OCI-M2 (cell line): ENCODE results near the gene PALM3.
A peak's percentile ranks its signal among the peaks of the same experiment; 100 is the strongest.

ENCODE experiments used
- DNase-seq: peaks from one replicate; lab custom pipeline; 2025; ENCODE audit not compliant: unreplicated experiment; lab: John Stamatoyannopoulos, UW

PALM3 gene, protein sequence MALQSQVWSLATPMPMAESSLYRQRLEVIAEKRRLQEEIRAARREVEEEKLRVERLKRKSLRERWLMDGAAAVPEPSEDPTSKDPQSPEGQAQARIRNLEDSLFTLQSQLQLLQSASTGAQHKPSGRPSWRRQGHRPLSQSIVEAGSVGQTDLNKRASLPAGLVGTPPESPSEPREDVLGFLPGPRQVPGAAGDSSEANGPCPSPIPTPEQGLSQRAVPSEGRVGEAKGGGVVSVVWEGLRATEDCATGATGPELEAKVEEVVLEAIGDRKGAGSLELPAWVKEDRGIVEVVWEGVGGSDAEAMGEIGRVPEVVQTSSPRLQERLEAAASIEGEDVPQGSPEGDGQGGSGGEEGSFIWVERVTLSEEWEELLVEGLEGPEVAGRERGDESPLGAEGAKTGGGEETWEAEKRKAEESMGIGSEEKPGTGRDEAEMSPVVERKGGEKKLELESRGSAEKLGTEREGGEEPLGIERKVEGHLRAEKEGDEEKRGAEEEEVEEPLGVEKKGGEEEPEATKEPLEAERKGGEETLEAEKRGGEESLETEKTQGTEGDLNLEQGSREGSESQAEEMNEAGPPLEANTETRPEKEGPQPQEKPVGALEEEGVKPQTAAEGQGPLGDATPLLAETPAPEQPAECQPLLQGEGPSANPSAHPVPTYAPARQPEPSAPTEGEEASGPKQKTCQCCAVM

DNA sequence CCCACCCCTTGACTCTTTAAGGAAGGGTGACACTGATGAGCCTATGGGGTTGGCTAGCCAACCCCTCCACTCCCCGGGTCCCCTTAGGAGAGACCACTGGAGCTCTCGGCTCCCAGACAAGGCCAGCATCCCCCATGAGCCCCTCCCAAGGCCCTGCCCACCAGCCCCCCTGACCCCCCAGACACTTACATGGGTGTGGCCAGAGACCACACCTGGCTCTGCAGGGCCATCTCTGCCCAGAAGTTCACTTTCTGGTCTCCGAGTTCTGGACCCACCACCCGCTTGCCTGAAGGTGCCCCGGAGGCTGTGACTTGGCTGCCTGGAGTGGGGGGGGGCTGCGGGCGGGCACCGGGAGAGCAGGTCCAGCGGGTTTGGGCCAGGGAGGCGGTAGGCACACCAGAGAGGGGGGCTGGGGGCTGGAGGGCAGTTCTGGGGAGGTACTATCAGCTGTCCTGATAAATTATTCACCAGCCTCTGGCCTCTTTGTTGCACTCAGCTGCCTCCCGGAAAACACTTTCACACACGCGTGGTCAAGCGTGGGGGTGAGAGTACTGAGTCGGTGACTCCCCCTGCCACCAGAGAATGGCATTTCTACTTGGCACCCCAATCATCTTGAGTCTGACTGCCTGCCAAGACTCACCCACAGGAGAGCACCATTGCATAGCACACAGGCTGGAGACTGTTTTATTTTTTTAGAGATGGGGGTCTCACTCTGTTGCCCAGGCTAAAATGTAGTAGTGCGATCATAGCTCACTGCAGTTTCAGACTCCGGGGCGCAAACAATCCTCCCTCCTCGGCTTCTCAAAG is at the start of gene PALM3:
TSS of gene PALM3 (minus strand) at position 326 of the 807 bp plus-strand sequence. CDS start at position 230, 96 bp downstream.
- DNase-seq: no peak

DNA sequence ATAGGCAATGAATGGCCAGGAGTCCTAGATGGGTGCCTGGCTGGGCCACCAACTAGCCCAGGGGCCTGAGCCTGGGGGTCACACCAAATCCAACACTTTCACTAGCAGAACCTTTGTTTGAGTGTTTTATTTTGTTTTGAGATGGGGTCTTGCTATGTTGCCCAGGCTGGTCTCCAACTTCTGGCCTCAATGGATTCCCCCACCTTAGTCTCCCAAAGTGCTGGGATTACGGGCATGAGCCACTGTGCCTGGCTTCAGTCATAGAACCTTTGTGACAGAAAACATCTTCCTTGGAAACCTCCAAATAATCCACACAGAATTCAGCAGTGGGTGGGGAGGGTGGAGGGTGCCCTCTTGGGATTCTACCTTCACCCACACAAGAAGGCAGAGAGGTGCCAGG is 49.6 kb upstream of the PALM3 start:
- no peak for DNase-seq

DNA sequence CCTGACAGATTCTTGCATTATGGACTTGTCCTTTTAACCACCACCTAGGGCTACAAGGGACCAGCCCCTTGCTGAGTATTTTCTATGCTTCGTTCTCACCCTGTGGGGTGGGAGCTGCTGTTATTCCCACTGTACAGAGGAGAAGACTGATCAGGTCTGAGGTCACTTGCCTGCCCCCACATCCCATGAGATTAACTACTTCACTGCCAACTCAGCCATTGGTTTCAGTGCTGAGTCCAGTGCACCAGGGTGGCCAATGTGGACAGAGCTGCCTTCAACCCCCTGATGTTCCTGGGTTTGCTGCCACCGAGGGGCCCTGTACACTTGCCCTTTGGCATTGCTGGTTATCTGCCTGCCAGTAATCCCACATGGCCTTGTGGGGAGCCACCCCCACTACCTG is 48.8 kb upstream of the PALM3 start:
- no peak for DNase-seq

DNA sequence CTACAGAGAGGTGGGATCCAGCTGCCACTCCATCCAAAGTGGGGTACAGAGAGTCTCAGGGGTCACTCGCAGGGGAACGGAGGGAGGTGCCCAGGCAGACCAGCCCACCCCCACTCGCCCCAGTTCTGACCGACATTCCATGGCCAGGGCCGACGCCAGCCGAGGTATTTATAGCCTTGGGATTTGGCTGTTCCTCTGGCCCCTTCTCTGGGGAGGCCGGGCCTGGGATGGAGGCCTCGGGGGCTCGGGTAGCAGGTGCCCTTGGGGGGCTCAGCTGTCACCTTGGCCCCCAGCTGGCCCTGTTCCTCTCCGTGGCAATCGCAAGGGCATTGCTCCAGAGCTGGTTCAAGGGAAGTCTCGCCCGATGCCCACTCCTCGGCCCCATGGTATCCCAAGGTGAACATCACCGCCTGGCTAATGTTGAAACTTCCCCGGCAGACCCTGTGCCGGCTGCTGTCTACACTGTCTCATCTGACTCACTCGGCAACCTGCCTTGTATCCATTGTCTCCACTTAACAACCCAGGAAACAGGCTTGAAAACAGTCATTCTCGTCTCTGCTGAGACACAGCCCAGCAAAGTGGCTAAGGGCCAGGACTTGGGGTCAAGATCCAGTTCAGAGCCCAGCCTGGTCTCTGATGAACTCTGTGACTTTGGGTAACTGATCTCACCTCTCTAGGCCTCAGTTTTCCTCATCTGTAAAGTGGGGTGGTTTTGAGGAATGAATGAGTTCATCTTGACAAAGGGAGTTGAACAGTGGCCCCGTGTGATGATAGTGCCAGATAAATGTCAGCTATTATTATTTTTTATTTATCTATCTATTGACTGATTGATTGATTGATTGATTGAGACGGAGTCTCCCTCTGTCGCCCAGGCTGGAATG is 45.9 kb upstream of the PALM3 start:
- no peak for DNase-seq

DNA sequence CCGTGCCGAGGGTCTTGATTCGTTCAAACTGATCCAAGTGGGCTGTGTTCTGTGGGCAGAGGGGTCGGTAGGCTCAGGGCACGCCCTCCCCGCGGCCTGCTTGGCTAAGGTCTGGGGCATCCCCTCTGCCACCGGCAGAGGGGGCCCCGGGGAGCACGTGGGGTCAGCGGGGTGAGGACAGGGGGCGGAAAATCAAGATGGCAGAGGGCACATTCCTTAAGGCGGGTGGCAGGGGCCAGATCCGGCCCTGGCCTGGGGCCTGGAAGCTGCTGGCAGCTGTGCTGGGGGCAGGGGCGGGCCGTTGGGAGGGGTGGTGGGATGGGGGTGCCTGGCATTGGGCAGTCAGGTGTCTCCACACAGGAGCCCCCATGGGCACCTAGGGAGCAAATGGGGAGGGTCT is 45.0 kb upstream of the PALM3 start:
- DNase-seq: no peak

DNA sequence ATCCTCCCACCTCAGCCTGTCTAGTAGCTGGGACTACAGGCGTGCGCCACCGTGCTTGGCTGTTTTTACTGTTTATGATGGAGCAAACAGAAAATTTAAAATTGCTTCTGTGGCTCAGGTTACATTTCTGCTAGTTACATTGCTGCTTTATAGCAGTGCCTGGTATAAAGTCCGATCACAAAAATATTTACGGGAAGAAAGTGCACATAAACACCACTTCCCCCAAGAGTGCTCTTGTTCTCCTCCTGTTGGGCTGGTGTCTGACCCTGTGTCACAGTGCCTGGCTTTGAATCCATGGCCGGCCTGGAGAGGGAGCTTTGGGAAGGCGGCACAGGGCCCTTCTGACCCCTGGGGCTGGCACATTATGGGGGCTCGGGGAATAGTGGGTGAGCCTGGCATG is 43.8 kb upstream of the PALM3 start:
- DNase-seq: no peak

DNA sequence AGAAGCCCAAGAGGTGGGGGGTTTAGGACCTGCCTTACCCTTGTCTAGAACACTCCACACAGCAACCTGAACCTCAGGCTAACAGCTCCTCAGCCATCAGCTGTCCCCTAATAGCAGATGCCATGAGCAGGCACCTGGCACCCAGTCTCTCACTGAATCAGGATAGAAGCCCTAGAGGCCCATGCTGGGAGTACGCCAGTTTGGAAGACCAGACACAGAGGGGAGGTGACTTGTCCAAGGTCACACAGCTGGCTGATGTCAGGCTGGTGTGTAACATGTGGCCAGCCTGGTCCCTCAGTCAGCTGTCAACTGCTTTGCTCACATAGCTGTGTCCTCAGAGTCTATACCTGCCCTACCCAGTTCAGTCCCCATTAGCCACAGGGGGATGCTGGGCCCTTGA is 41.4 kb upstream of the PALM3 start:
- DNase-seq: no peak

DNA sequence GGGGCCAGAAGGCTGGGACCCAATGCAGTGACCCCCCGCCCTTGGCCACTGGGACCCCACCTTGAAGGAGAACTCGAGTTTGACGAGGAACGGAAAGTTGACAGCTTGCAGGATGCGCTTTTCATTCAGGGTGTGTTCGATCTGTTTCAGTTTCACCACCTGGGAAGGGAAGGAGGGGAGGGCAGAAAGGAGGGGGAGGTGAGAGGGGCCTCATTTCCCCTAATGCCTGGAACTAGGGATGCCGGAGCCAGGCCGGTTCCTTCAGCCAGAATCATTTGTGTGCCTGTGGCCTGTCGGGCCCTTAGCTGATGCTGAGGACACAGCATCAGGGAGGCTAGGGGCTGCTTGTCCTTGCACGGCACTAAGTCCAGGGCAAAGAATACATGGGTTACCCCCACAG is 40.9 kb upstream of the PALM3 start:
- no peak for DNase-seq

DNA sequence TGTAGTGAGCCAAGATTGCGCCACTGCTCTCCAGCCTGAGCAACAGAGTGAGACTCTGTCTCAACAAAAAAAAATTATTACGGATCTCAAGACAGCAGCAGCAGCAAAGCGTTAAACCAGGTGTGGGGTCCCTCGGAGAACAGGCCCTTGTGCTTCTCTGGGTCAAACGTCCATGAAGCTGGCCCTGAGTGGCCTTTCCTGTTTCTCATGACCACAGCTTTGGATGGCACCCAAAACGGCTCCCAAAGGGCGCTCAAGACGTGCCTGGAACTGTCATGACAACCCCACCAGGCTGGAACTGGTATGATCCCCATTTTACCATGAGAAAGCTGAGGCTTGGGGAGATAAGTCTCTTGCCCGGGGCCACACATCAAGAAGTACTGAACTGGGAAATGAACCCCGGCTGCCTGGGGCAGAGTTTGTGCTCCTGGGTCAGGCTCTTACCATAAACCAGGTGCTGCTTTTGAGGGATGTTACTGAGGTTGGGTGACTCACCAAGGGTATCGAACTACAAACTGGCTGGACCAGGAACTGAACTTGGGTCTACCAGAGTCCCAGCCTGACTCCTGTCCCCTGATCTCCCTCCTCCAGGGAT is 40.3 kb upstream of the PALM3 start:
- no peak for DNase-seq

DNA sequence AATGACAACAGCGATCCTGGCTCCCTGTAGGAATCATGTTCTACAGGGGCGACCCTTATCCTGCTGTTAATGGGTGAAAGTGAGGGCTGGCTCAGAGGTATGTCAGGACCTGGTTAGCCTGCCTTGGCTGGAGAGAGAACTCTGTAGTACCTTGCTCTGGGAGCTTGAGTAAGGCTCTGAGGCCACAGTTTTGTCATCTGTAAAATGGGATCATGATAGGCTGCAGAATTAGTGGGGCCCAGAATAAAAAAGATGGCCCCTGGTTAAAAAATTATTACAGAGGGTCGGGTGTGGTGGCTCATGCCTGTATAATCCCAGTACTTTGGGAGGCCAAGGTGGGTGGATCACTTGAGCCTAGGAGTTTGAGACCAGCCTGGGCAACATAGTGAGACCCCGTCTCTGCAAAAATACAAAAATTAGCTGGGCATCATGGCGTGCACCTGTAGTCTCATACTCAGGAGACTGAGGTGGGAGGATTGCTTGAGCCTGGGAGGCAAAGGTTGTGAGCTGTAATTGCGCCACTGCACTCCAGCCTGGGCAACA is 39.2 kb upstream of the PALM3 start:
- no peak for DNase-seq

DNA sequence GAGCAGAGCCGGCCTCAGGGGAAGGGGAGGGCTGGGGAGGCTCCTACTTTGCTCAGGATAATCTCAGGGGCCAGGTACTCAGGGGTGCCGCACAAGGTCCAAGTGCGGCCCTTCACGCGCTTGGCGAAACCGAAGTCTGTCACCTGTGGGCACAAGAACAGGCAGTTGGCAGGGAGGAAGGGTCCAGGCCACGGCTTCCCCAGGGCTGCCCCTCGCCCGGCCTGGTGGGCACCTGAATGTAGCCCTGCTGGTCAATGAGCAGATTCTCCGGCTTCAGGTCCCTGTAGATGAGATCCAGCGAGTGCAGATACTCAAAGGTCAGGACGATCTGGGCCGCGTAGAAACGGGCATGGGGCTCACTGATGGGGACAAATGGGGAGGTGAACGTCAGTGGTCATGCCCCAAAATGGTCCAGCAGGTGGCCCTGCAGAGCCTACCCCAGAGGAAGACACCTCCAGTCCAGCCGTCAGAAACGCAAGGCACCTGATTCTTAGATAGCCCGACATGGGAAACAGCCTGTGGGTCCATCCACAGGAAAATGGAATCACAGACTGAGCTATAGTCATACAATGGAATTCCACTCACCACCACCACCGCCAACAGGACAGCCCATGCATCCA is 35.8 kb upstream of the PALM3 start:
- no peak for DNase-seq

DNA sequence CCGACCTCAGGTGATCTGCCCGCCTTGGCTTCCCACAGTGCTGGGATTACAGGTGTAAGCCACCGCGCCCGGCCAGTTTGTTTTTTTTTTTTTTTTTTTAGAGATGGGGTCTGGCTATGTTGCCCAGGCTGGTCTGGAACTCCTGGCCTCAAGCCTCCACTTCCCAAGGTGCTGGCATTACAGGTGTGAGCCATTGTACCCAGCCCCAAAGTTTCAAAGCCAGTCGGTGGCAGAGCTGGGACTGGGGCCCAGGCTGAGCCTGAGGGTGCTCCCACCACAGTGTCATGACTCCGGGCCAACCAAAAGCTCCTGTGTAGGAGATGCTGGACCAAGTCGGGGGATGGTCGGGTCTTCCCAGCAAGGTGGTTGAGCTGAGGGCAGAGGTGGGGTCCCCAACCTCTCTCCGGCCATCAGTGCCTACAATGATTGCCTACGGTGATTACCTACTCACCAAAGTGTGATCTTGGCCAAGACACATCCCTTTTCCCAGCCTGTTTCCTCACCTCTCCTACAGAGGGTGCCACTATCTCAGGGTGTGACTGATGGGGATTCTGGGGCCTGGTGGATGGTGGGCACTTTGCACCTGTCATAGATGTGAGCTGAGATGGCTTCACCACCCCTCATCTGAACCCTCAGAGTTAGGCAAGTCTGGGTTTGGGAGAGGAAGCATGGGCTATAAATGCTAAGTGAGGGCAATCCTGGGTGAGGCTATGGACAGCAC is 34.6 kb upstream of the PALM3 start:
- no peak for DNase-seq

DNA sequence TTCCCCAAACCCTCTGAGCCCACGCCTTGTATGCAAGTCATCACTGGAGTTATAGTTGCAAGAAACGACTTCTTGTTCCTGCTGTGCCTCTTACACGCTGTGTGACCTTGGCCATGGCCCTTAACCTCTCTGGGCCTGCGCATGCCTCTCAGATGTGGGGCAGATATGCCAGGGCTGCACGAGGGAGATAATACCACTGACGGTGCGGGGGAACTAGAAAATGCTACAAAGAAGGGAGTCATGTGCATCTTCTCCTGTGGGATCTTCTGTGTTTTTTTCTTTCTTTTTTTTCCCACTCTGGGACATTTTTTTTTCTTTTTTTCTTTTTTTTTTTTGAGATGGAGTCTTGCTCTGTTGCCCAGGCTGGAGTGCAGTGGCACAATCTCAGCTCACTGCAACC is 33.0 kb upstream of the PALM3 start:
- no peak for DNase-seq

DNA sequence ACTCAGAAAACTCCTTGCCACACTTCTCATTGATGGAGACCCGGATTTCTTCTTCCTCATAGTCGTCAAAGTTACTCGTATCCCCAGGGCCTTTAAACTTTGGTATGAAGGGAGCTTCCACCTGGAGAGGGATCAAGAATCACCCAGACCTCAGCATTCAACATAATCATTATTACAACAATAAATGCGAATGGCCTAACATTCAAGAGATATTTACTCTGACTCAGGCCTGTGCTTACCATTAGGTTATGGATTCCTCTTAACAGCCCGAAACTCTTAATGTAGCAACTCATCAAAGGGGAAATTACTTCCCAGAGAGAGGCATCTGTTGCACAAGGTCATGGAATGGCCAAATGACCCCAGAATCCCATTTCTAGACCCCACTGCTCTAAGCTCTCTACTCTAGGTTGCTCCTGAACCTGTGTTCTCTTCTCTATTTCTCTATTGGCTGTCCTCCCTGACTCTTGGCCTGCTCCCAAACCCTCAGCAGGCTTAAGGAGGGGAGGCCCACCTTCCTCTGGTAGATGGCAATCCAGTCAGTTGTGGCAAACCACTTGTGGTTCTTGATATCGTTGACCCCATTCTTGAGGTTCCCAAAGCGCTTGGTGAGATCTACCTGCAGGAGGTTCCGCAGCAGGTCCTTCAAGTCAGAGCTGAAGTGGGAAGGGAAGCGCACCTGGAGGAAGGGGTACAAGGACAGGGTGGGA is 31.4 kb upstream of the PALM3 start:
- no peak for DNase-seq

DNA sequence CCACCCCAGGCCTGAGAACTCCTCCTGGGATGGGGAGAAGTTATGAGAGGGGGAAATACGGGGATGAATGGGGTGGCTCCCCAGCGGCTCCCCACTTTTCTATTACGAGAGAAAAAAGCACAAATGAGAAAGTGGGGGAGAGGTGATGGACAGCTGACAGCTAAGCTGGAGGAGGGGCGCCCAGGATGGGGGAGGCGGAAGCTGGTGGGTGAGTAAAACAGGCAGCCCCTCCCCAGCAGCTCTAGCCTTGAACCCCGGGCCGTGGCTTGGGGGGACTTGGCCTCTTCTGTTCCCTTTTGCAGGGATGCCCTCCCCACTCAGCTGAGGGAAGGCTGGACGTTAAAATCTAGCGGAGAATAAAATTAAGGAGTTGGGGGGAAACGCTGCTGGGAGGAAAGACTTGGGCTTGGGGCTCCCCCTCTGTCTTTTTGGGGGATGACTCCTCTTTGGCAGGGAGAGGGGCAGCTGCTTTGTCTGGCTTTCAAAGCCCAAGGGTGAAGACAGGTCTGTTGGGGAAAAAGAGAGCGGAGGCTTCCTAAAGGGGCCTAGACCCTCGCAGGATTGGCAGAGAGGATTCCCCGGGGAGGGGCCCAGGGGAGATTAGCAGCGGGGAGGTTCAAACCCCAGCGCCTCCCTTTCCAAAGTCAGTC is 30.1 kb upstream of the PALM3 start:
- DNase-seq: peak; percentile 59

DNA sequence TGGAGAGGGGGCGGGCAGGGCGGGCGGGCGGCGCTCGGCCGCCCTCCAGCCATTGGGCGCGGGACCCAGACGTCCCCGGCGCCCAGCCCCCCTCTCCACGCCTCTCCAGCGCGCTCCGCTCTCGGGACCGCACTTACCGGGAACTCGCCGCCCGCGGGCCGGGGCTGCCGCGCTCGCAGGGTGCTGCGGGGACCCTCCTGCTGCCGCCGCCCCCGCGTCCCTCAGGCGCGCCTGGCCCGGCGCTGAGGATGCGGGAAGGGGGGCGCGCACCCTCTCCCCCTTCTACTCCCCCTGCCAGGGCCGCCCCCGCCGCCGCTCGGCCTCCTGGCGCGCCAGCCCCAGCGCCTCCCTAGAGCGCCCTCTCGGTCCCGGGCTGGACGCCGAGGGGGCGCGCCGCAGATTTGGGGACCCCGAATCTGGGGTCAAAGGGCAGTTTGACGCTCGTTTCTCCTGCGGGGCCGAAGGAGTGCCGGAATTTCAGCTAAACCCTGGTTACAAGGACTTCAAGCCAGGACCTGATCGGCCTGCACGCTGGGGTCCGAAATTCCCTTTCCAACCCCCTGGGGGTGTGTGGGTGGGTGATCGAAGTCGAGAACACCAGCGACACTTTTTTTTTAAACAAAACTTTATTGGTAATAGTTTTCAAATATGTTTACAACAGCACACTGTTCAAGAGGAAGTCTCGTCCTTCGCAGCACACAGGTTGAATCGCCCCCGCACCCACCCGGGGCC is 29.4 kb upstream of the PALM3 start:
- DNase-seq: peak; percentile 98

DNA sequence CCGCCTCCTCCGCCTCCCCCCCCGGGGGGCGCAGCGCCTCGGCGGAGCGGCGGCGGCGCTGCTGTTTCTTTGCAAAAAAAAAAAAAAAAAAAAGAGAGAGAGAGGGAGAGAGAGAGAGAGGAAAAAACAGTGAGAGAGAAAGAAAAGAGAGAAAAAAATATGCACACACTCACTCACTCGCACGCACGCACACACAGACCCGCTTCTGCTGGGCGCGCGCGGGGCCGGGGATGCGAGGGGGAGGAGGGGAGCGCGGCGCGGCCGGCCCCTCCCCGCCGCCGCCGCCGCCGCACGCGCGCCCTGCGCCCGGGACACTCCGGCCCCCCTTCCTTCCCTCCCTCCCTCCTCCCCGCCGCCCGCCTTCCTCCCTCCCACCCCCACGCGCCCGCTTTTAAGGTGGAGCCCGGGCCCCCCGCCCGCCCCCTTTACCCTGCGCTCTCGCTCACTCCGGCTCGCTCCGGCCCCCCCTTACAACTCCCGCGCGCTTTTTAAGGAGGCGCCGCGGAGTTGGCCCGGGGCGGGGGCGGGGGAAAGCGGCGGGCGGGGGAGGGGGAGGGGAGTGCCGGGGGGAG is 28.7 kb upstream of the PALM3 start, which contains the start of gene SAMD1:
TSS of gene SAMD1 (minus strand) at position 243 of the 572 bp plus-strand sequence.
- DNase-seq: no peak
